Endometrium (tissue), 2 donors: ENCODE data around the gene BTNL2.
"Not testable (repeated sequence)": the region's sequence is repeated elsewhere in the genome, so short reads cannot be mapped to it uniquely, and the experiment has no call there.

Experiments used
- FAIRE-seq: peaks from 2 replicates; lab custom pipeline; 2012; peaks lifted over from hg19 to GRCh38; lab: Jason Lieb, UNC
- donor health status: control.
- donor health status: control.

Gene BTNL2

GRCh38 chr6:32406857-32407256, at the start of gene BTNL2:
BTNL2 (minus strand) TSS chr6:32407181; CDS start chr6:32407123, 58 bp downstream.
- FAIRE-seq, result no peak

GRCh38 chr6:32449088-32449736, 42.2 kb upstream of the BTNL2 start:
- FAIRE-seq, result no peak

DNA sequence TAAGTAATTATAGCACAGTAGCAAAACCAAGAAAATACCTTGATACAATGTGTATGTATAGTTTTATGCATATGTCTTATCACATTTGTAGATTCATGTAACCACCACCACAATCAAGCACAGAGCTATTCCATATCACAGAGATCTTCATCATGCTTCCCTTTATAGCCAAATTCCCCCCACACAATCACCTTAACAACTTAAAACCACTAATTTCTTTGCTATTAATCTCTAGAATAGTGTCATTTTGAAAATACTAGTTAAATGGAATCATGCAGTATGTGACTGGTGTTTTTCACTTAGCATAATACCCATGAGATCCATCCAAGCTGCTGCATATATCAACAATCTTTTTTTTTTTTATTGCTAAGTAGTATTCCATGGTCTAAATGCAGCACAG, 41.0 kb upstream of the BTNL2 start:
- FAIRE-seq, result no peak

DNA sequence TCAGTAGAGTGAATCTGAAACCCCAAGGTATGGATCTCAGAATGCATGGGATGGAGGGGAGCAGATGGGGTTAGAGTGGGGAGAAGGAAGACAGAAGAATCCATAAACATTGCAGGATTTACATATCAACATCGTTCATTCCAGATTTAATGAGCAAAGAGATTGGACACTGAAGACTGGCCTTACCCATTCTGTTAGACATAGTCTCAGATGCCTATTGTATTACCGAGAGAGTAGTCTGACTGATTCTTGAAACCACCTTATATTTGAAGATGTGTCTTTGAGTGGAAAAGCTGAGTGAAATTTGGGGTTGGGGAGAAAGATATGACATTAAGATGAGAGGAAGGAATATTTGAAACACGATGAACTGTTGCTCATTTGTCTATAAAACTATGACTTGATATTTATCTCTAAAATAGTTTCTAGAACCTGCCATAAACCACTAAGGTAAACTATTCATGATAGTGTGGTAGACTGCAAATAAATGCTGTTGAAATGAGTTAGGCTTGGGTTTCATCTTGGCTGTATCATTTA, 38.4 kb upstream of the BTNL2 start:
- FAIRE-seq, result no peak

DNA sequence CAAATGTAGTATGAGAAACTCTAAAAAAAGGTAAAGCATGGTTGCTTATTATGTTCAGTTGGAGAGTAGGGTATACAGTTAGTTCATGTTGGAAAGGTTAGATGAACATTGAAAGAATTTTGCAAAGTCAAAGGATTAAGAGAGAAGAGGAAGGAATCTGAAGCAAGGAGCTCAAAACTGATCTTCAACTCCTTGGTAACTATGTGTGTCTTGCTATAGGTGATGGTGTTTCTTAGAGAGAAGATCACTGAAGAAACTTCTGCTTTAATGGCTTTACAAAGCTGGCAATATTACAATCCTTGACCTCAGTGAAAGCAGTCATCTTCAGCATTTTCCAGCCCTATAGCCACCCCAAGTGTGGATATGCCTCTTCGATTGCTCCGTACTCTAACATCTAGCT, 37.5 kb upstream of the BTNL2 start:
- FAIRE-seq, result no peak

GRCh38 chr6:32442977-32443552, 36.1 kb upstream of the BTNL2 start:
- no peak for FAIRE-seq

GRCh38 chr6:32442243-32442667, 35.3 kb upstream of the BTNL2 start:
- FAIRE-seq, result no peak

GRCh38 chr6:32439602-32440214, 32.7 kb upstream of the BTNL2 start, which contains the start of gene HLA-DRA:
HLA-DRA (plus strand) TSS chr6:32439887; CDS start chr6:32439951, 64 bp downstream.
- peak; percentile 73 for FAIRE-seq

DNA sequence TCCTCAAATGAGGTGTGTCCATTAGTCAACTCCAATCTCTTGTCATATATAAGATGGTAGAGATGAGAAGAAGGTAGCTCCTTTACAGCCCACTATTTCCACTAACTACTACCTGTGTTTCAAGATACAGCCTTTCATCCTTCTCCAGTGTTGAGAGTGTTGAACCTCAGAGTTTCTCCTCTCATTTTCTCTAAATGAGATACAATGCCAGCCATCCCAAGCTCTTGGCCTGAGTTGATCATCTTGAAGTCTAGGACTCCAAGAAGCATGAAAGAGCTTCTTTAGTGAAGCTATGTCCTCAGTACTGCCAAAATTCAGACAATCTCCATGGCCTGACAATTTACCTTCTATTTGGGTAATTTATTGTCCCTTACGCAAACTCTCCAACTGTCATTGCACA, 32.2 kb upstream of the BTNL2 start:
- FAIRE-seq, result no peak

DNA sequence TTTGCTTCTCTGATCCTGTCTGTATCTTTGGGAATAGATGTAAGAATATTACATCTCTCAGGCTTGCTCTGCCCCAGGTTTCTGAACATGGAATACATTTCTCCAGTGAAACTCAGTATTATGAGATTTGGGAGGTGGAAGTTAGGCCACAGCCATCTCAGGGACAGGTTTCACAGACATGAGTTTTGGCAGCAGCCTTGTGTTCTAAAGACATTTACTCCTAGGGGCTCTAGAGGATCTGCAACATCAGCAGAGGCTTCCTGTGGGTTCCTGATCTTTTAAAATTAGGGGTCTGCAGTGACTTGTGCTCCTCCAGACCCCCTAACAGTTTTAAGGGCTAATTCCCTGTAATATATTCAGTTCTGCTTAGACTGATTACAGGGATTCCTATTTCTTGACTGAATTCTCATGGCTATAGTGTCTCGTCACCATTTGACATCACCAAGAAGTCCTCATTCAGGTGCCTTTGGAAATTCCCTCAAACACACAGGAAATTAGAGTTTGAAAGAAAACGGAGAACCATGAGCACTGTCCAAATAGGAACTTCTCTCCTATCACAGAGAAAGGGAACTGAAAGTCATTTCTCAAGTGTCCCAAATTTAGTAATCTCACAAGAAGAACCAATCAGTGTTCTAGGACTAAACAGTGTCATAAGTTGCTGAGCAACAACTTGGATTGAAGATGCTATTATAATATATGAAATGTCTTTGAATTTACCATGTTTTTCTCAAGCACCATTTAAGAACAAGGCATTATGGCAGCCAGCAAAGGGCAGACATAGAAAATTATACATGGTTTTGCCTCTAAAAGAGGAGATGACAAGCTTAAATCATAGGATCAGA, 30.2 kb upstream of the BTNL2 start:
- no peak for FAIRE-seq

- FAIRE-seq, result no peak
These were observed 29.2 kb upstream of the BTNL2 start for GRCh38 chr6:32436186-32436585.

GRCh38 chr6:32433950-32434349, 27.0 kb upstream of the BTNL2 start:
- FAIRE-seq, result not testable (repeated sequence)

GRCh38 chr6:32432050-32432450, 25.1 kb upstream of the BTNL2 start:
- FAIRE-seq, result peak; percentile 97

- no peak for FAIRE-seq
These were observed 24.2 kb upstream of the BTNL2 start for GRCh38 chr6:32431142-32431541.

GRCh38 chr6:32430179-32430578, 23.2 kb upstream of the BTNL2 start:
- FAIRE-seq, result no peak

- FAIRE-seq, result no peak
These were observed 21.0 kb upstream of the BTNL2 start for GRCh38 chr6:32427934-32428474.

DNA sequence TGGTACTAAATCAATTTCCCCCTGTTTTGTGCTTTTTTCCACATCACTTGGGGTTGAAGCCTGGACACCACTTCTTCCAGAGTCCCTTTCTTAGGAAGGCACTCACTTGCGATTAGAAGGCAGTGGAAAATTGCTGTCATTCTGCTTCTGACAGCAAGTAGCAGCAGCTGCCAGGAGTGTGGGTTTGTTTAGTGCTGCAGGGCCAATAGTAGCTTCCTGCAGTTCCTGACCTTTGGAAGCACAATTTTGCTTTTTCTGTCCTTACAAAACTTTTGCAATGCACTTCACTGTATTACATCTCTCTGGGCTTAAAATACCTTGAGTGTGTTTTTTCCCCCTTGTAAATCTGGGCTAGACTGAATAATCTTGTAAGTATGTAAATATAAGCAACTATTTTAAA, 20.2 kb upstream of the BTNL2 start:
- no peak for FAIRE-seq

GRCh38 chr6:32426338-32426737, 19.4 kb upstream of the BTNL2 start:
- no peak for FAIRE-seq

DNA sequence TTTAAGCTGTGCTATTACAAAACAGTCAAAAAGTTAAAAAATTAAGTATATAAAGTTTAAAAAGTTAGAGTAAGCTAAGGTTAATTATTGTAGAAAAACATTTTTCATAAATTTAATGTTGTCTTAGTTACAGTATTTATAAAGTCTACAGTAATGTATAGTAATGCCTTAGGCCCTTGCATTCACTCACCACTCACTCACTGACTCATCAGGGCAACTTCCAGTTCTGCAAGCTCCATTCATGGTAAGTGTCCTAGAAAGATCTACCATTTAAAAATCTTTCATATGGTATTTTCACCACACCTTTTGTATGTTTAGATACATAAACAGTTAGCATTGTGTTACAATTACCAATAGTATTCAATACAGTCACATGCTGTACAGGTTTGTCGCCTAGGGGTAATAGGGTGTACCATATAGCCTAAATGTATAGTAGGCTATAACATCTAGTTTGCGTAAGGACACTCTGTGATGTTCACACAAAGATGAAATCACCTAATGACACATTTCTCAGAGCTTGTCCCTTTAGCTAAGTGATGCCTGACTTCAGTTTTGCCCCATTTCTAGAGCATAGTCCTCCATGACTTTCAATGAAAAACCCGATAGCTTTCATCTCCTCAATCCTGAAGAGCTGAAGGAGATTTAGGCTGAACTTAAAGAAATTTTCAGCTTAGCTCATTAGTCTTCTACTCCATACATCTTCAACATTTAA, 17.8 kb upstream of the BTNL2 start:
- no peak for FAIRE-seq

DNA sequence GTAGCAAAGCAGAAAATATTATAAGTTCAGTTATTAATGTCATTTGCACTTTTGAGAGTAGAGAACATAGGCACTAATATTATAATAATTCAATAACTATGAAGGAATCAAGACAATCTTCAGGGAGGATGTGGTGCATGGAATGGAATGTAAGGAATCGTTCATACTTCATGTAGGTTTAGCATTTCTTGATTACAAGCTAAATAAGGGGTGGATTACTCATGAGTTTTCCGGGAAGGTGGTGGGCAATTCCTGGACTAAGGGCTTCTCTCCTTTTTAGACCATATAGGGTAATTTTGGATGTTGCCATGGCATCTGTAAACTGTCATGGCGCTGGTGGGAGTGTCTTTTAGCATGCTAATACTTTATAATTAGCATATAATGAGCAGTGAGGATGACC, 9.1 kb upstream of the BTNL2 start:
- no peak for FAIRE-seq

GRCh38 chr6:32415521-32416019, 8.6 kb upstream of the BTNL2 start:
- FAIRE-seq, result peak; percentile 55
